ENCODE data around the gene ANXA5.

GRCh38 chr4:121633653-121634052 is 63.1 kb downstream of the ANXA5 start:
- no peak for TF ChIP-seq ZBTB6 (tag by site-specific recombination; IDR thresholded peaks at IDR 0.05)
- no peak for TF ChIP-seq ZNF670 (tag by site-specific recombination; IDR thresholded peaks at IDR 0.05; ENCODE audit: low read depth)
- no peak for TF ChIP-seq ZBTB20 (tag by site-specific recombination; IDR thresholded peaks at IDR 0.05)
- TF ChIP-seq ZNF530 (tag by site-specific recombination; IDR thresholded peaks at IDR 0.05; ENCODE audit: low read depth), result no peak
- no peak for TF ChIP-seq ZNF114 (tag by site-specific recombination; IDR thresholded peaks at IDR 0.05)
- no peak for TF ChIP-seq HOXA7 (CRISPR knock-in tag; IDR thresholded peaks at IDR 0.05; ENCODE audit: borderline replicate concordance)
- no peak for TF ChIP-seq CTCF (tag by site-specific recombination; IDR thresholded peaks at IDR 0.05)
- TF ChIP-seq HOXC10 (CRISPR knock-in tag; IDR thresholded peaks at IDR 0.05), result no peak
- TF ChIP-seq TSHZ1 (tag by site-specific recombination; IDR thresholded peaks at IDR 0.05; ENCODE audit: borderline replicate concordance), result no peak
- no peak for TF ChIP-seq ZBTB21 (tag by site-specific recombination; IDR thresholded peaks at IDR 0.05)

All from HEK293 (cell line).